Memory B cell (primary cell): ENCODE data around the gene CHN2.
"Not testable (repeated sequence)": the region's sequence is repeated elsewhere in the genome, so short reads cannot be mapped to it uniquely, and the experiment has no call there.

Source experiments
- ATAC-seq: fragments of 150-1000 bp; cut with Tn5 transposase; 2 replicates; pipeline ENCODE4 v1.10.0; 2021; ENCODE audit warnings: low read depth, mild to moderate bottlenecking, moderate library complexity
- DNase-seq, 2 donors: peaks; one replicate each; pipeline ENCODE4 v3.0.0; 2022; ENCODE audit warnings: low spot score in 2 of 2
- H3K27ac Mint-ChIP-seq: one replicate; pipeline ENCODE4 v1.8.0; 2022; ENCODE audit warnings: mild to moderate bottlenecking, moderate library complexity, mixed read lengths
- H3K27me3 Mint-ChIP-seq: one replicate; pipeline ENCODE4 v1.8.0; 2022; ENCODE audit warnings: mixed read lengths
- H3K36me3 Mint-ChIP-seq: one replicate; pipeline ENCODE4 v1.8.0; 2022; ENCODE audit warnings: mild to moderate bottlenecking, mixed read lengths
- H3K4me1 Mint-ChIP-seq: one replicate; pipeline ENCODE4 v1.8.0; 2022; ENCODE audit warnings: mixed read lengths
- H3K4me3 Mint-ChIP-seq: one replicate; pipeline ENCODE4 v1.8.0; 2022; ENCODE audit warnings: mild to moderate bottlenecking, moderate library complexity, mixed read lengths
- H3K9me3 Mint-ChIP-seq: one replicate; pipeline ENCODE4 v1.8.0; 2022; ENCODE audit warnings: mixed read lengths

The CHN2 gene

DNA sequence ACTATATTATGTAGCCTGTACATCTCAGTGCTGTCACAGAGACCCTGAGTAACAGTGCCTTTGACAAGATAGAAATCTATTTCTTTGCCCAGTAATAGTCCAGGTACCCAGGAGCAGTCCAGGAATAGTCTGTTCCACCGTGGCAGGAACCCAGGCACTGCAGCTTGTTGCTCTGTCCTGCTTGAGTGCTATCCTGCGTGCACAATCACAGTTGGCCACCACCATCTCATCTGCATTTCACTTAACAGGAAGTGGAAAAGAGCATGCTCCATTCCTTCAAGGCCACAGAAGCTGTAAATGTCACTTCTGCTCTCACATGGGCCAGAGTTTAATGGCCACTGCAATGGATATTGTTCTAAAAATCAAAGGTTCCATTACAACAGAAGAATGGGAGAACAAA is 307.6 kb downstream of the CHN2 start:
- no peak overlapping the region for H3K27ac Mint-ChIP-seq
- ATAC-seq = no peak

DNA sequence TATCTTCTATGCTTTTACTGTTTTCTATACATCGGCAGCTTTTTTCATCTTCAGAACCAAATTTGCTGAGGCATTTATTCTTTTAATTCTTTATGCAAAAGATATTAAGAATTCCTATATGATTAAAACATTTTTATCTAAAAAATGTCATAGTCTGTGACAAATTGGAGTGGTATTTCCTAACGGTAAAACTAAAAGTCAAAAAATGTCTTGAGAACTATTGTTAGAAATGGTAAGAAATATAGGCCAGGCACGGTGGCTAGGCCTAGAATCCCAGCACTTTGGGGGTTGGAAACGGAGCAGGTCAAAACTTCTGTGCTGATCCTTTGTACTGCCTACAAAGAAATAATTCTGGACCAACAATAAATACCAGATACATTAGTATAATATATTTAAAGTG is 311.4 kb downstream of the CHN2 start:
- Mint-ChIP-seq H3K27me3 (no peaks in the 10 kb centered on the region), H3K4me1 (no peaks in the 10 kb centered on the region), H3K27ac (no peak overlapping the region), H3K9me3 (no peaks in the 10 kb centered on the region), H3K36me3 (no peaks in the 10 kb centered on the region), H3K4me3 (no peak overlapping the region)
- ATAC-seq (no peak), DNase-seq (no peak)

More for the DNA sequence above, 307.6 kb downstream of the CHN2 start:
- Mint-ChIP-seq H3K4me1 (no peaks in the 10 kb centered on the region), H3K27me3 (no peaks in the 10 kb centered on the region), H3K9me3 (no peaks in the 10 kb centered on the region), H3K36me3 (no peaks in the 10 kb centered on the region), H3K4me3 (no peak overlapping the region)
- no peak for DNase-seq

DNA sequence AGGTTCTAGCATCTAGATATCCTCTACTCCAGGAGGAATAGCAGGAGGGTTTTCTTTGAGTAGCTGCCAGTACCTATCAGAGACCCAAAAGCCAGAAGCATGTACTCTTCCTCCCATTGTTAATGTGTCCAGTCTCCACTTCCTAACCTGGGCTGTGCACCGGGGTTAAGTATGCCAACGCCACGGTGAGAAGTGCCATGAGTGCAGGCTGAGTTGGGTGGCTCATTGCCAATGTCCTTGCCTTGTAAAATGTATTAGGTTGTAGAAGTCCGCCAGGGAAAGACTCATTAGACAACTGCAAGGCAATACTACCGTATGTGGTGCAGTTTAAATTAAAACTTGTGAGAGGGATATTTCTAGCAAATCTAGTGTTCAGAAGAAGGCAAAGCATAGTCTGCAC is 314.0 kb downstream of the CHN2 start:
- H3K4me3 Mint-ChIP-seq = no peak overlapping the region
- no peaks in the 10 kb centered on the region for H3K4me1 Mint-ChIP-seq
- ATAC-seq = no peak
- no peak overlapping the region for H3K27ac Mint-ChIP-seq
- no peaks in the 10 kb centered on the region for H3K27me3 Mint-ChIP-seq
- DNase-seq = no peak
- H3K9me3 Mint-ChIP-seq = no peaks in the 10 kb centered on the region
- no peaks in the 10 kb centered on the region for H3K36me3 Mint-ChIP-seq

DNA sequence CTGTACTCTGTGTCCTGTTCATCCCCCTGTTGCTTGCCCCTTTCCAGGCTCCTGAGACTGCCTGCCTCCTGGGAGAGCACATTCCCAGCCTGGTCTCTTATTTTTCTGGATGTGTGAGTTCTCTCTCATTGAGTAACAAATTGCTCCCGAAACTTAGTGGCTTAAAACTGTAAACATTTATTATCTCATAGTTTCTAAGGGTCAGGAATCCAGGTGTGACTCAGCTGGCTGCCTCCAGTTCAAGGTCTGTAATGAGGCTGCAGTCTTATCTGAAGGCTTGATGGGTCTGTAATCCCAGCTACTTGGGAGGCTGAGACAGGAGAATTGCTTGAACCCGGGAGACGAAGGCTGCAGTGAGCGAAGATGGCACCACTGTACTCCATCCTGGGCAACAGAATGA is 315.5 kb downstream of the CHN2 start:
- Mint-ChIP-seq H3K4me1 (no peaks in the 10 kb centered on the region), H3K36me3 (no peaks in the 10 kb centered on the region), H3K27ac (no peak overlapping the region), H3K4me3 (no peak overlapping the region), H3K9me3 (no peaks in the 10 kb centered on the region), H3K27me3 (no peaks in the 10 kb centered on the region)
- no peak for DNase-seq
- no peak for ATAC-seq

DNA sequence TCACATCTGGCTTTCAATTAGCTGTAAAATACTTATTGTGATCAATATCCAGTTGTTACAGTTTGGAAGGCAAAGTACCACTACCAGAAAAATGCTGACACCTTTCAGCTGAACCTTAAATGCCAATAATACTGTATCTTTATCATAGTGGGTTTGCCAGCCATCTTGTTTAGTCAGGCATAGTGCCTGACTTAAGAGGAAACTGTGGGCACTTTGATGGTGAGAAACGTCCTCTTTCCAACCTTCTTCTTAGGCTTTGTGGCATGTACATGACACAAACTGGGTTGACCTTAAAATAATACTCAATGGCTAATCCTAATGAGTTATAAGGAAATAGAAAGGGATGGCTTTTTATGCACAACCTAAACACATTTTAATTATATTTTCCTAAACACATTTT is 316.8 kb downstream of the CHN2 start:
- H3K27me3 Mint-ChIP-seq = no peaks in the 10 kb centered on the region
- no peaks in the 10 kb centered on the region for H3K36me3 Mint-ChIP-seq
- DNase-seq (no peak), ATAC-seq (no peak)
- no peaks in the 10 kb centered on the region for H3K9me3 Mint-ChIP-seq
- H3K4me3 Mint-ChIP-seq = no peak overlapping the region
- H3K27ac Mint-ChIP-seq = no peak overlapping the region
- no peaks in the 10 kb centered on the region for H3K4me1 Mint-ChIP-seq

DNA sequence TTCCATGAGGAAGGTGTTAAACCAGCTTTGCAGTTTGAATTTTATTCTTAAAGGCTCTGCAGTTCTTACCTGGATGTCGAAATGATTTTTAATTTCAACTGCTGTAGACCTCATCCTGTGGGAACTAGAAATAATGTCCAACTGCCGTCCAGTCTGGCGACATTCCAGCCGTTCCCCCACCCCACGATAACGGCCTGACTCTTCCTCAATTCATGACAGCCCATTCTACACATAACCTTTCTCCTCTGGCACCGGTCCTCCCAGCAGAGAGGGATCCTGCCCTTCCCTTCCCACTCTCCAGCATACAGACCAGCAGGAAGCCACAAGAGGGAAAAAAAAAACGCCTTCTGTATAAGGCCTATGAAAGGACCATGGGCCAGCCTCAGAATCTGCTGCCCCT is 317.3 kb downstream of the CHN2 start:
- Mint-ChIP-seq H3K4me3 (no peak overlapping the region), H3K36me3 (no peaks in the 10 kb centered on the region), H3K4me1 (no peaks in the 10 kb centered on the region), H3K9me3 (no peaks in the 10 kb centered on the region), H3K27me3 (no peaks in the 10 kb centered on the region), H3K27ac (no peak overlapping the region)
- DNase-seq (no peak), ATAC-seq (no peak)

DNA sequence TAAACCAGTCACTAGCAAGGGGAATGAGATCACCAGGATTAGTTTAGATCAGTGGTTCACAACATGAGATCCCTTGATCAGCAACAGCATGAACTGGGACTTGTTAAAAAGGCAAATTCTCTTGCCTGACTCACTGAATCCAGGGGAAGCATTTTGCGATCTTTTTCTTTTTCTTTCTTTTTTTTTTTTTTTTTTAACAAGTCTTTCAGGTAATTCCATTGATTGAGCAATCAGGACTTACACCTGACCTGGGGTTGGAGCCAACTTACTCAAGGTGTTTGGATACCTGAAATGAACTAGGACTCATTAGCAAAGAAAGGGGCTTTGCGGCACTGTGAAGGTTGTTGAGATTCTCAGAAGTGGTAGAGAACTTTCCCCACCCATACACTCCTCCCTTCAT is 321.9 kb downstream of the CHN2 start:
- ATAC-seq = no peak
- no peak for DNase-seq
- Mint-ChIP-seq H3K27me3 (peaks cover 3% of the 10 kb centered on the region), H3K4me3 (no peak overlapping the region), H3K4me1 (no peaks in the 10 kb centered on the region), H3K36me3 (peaks cover 2% of the 10 kb centered on the region), H3K9me3 (peaks cover 2% of the 10 kb centered on the region), H3K27ac (no peak overlapping the region)

DNA sequence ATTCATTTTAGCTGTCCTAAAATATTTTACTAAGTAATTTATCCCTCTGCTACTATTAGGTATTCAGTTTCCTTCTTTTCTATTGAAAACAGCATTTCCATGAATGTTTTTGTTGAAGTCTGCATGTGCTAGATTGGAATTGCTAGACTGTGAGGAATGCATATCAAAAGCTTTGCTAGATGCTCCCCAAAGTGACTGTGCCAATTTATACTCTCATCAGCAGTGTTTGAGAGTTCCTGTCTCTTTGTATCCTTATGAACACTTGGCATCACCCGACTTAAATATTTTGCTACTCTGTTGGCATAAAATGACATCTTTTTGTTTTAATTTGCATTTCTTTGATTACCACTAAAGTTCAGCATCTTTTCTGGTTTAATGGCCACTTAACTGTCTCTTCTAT is 324.0 kb downstream of the CHN2 start:
- Mint-ChIP-seq H3K9me3 (peaks cover 5% of the 10 kb centered on the region), H3K4me1 (no peaks in the 10 kb centered on the region), H3K27me3 (peaks cover 3% of the 10 kb centered on the region), H3K4me3 (no peak overlapping the region), H3K36me3 (peaks cover 2% of the 10 kb centered on the region), H3K27ac (no peak overlapping the region)
- DNase-seq (no peak), ATAC-seq (no peak)

DNA sequence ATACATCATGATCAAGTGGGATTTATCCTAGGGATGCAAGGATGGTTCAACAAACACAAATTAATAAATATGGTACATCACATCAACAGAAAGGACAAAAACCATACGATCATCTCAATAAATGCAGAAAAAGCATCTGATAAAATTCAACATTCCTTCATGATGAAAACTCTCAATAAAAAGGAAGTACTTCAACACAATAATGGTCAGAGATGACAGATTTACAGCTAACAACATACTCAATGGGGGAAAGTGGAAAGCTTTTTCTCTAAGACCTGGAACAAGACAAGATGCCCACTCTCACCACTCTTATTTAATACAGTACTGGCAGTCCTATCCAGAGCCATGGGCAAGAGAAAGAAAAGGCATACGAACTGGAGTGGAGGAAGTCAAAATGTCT is 329.2 kb downstream of the CHN2 start:
- Mint-ChIP-seq H3K4me3 (no peak overlapping the region), H3K27ac (no peak overlapping the region), H3K4me1 (no peaks in the 10 kb centered on the region), H3K27me3 (peaks cover 4% of the 10 kb centered on the region), H3K36me3 (peaks cover 2% of the 10 kb centered on the region), H3K9me3 (peaks cover 5% of the 10 kb centered on the region)
- ATAC-seq (no peak), DNase-seq (no peak)

DNA sequence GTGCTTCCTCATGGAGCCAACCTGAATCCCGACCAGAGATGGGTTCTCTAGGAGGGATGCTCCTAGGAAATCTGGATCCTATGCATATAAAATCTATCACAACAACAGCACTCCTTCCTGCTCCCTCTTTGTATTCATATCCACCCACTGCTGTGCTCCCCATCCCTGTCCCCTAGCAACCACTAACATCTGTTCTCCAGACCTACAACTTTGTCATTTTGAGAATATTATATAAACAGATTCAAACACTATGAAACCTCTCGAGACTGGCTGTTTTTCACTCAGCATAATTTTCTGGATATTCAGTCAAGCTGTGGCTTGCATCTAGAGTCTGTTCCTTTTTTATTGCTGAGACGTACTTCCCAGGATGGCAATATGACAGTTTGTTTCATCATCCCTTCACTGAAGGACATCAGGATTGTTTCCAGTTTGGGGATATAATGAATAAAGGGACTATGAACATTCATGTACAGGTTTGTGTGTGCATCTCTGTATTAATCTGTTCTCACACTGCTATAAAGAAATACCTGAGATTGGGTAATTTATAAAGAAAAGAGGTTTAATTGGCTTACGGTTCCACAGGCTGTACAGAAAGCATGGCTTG is 333.0 kb downstream of the CHN2 start:
- H3K27ac Mint-ChIP-seq = no peak overlapping the region
- no peaks in the 10 kb centered on the region for H3K4me1 Mint-ChIP-seq
- no peak overlapping the region for H3K4me3 Mint-ChIP-seq

DNA sequence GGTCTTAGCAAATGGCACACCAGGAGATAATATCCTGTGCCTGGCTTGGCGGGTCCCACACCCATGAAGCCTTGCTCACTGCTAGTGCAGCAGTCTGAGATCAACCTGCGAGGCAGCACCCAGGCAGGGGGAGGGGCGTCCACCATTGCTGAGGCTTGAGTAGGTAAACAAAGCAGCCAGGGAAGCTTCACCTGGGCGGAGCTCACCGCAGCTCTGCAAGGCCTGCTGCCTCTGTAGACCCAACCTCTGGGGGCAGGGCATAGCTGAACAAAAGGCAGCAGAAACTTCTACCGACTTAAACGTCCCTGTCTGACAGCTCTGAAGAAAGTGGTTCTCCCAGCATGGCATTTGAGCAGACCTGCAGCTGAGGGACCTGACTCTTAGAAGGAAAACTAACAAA is 334.0 kb downstream of the CHN2 start:
- not testable (repeated sequence) for DNase-seq, H3K4me3 Mint-ChIP-seq, H3K27me3 Mint-ChIP-seq, H3K36me3 Mint-ChIP-seq, ATAC-seq, H3K4me1 Mint-ChIP-seq, H3K27ac Mint-ChIP-seq, H3K9me3 Mint-ChIP-seq

More for the DNA sequence above, 333.0 kb downstream of the CHN2 start:
- Mint-ChIP-seq H3K36me3 (no peaks in the 10 kb centered on the region), H3K27me3 (peaks cover 6% of the 10 kb centered on the region), H3K9me3 (peaks cover 4% of the 10 kb centered on the region)
- no peak for ATAC-seq
- no peak for DNase-seq
